Urothelium cell line (cell line): ENCODE measurements around the gene C1orf50.

Experiments
- DNase-seq: peaks from one replicate; pipeline ENCODE4 v3.0.0; 2011; ENCODE audit warnings: low spot score, mixed read lengths
- FAIRE-seq: peaks from 2 replicates; lab custom pipeline; 2011; peaks lifted over from hg19 to GRCh38; lab: Jason Lieb, UNC

C1orf50 gene

DNA sequence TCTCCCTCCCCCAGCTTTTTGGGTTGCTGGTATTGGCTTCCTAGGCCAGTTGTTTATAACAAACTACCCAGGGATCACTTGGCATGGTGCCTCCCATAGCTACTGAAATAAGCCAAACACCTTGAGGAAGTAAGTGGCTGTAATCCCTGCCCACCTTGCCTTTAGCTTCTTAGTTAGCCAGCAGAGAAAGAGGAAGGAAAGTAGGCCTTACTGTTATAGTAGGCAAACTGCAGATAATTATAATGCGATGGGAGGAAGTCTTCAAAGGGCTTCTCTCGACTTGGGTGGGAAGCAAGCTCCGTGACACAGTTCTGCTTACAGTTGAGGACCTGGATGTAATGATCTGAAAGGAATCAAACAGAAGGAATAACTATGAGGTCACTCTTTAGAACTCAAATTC is 8.4 kb upstream of the C1orf50 start:
- FAIRE-seq (no peak), DNase-seq (no peak)

- FAIRE-seq (no peak), DNase-seq (no peak)
These were observed 7.9 kb upstream of the C1orf50 start for GRCh38 chr1:42759114-42759513.

DNA sequence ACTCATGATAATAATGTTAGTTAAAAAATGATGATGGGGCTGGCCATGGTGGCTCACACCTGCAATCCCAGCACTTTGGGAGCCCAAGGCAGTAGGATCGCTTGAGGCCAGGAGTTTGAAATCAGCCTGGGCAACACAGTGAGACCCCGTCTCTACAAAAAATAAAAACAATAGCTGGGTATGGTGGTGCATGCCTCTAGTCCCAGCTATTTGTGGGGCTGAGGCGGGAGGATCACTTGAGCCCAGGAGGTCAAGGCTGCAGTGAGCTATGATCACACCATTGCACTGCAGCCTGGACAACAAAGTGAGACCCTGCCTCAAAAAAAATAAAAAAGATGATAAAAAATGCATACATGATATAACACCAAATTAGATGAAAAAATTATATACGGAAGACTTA is 5.5 kb upstream of the C1orf50 start:
- no peak for FAIRE-seq
- no peak for DNase-seq

DNA sequence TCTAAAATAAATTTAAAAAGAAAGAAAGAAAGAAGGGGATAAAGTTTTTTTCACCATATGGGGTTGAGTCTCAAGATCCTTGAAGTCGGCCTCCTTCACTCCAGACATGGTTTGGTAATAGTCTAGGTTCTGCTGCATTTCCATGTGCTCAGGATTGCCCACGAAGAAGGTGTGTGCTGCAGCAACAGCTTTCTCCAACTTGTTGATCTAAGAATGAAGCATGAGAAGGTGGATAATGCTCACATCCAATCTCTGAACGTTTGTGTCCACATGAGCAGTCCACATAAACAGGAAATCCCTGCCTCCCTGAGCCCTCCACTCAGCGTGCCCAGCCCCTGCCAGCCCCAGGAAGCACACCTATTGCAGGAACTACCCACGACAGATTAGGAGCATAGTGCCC is 4.8 kb upstream of the C1orf50 start:
- no peak for FAIRE-seq
- DNase-seq = no peak

DNA sequence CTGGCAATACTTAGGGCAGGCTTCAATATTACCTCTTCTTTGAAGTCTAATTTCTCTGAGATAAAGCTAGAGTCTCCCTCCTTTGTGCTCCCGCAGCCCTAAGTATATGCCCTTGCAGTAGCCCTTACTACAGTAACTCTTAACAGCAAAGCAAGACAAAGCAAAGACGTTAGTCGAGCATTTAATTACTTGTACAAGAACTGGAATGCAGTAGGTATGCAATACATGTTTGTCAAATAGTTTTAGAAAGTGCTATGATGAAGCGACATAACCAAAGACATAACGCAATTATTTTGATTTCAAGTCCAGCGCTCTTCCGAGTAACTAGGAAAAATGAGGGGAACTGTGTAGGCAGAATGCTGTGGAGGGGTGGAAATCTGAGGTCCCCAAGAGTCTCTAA is 1.8 kb upstream of the C1orf50 start:
- no peak for DNase-seq
- no peak for FAIRE-seq

- peak; percentile 13 for FAIRE-seq
- peak; percentile 83 for DNase-seq
These were observed 963 bp upstream of the C1orf50 start for GRCh38 chr1:42765832-42766740.

- no peak for DNase-seq
- no peak for FAIRE-seq
These were observed 506 bp downstream of the C1orf50 start for GRCh38 chr1:42767510-42768000.

DNA sequence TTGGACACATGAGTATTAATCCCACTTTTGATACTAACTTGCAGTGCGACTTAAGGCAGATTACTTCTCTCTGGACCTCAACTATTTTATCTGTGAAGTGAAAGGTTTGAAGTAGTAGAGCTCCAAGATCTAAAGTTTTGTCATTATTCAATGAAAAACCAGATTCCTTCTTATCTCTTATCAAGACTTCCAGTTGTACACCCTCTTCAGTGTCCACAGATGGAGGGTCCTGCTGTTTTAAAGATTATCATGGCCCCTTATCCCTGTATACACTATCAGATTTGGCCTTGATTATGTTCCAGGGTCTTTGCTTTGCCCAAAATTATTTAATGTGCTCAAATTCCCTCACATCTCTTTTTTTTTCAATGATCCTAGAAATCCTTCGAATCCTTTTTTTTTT is 1.1 kb downstream of the C1orf50 start:
- FAIRE-seq = no peak

DNA sequence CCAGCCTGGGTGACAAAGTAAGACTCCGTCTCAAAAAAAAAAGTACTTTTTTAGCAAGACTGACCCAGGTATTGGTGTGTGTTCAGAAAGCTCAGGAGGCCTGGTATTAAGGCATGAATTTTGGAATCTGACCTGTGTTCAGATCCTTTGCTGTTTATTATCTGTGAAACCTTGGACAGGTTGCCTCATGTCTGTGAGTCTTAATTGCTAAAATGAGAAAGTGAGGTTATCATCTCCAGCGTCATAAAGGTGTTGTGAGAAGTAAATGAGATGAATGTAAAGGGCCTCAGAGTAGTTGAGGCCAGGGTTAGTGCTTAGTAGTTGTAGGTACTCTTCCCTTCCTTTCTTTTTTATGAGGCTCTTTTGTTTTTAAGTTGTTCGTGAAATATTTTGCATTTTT is 2.8 kb downstream of the C1orf50 start:
- FAIRE-seq (no peak), DNase-seq (no peak)

More for the DNA sequence above, 1.1 kb downstream of the C1orf50 start:
- no peak for DNase-seq

- DNase-seq (no peak), FAIRE-seq (no peak)
These were observed 6.4 kb downstream of the C1orf50 start for GRCh38 chr1:42773420-42773819.

GRCh38 chr1:42774928-42775526 is 8.0 kb downstream of the C1orf50 start:
- DNase-seq (no peak), FAIRE-seq (no peak)

- no peak for FAIRE-seq
- DNase-seq = no peak
These were observed 9.5 kb downstream of the C1orf50 start for GRCh38 chr1:42776502-42776901.

DNA sequence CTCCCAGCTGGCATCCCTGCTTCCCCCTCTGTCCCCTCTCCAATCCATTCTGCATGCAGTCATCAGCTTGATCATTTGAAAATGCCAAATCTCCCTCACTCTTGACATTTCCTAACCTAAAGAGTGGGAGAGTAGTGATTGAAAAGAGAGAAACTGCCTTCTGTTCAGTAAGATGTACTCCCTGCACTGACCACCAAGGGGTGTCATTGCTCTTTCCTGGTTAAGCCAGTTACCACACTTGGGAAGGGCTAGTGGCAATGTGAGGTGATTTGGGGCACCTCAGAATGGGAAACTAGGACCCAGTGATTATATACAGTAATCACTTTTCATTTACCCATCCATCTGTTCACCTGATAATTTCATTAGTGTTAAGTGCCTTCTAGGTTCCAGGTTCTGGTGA is 10.8 kb downstream of the C1orf50 start:
- DNase-seq = peak; percentile 52

DNA sequence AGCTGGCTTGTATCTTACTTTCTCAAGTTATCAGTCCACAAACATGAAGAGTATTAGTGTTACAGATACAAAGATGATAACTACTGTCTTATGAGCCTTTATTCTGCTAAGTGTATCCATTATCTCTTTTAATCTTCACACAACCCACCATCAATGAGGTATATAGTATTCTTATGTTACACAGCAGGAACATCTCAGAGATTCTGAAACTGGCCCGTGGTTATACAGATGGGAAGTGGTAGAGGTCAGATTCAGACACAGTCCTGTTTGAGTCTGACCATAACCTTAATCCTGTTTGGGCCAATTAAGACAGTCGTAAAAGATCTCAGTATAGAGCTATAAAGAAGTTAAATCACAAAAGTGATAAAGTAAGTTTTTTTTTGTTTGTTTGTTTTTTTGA is 12.7 kb downstream of the C1orf50 start:
- DNase-seq = no peak
- no peak for FAIRE-seq

More for the DNA sequence above, 10.8 kb downstream of the C1orf50 start:
- no peak for FAIRE-seq

- DNase-seq = no peak
- FAIRE-seq = no peak
These were observed 13.1 kb downstream of the C1orf50 start for GRCh38 chr1:42780176-42780575.

DNA sequence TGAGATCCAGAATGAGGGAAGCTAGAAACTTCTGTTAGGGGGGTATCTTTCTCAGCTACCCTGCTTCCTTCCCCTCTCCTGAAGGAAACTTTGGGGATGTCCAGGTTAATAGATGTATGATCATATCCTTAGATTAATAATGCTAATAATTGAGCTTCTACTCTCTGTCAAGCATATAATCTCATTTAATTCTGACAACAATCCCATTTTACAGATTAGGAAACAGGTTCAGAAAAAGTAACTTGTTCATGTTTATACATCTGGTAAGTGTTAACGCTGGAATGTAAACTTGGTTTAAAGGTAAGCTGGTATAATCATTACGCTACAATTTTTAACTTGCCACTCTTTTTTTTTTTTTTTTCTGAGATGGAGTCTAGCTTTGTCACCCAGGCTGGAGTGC is 16.0 kb downstream of the C1orf50 start:
- no peak for DNase-seq
- no peak for FAIRE-seq

- no peak for DNase-seq
- FAIRE-seq = no peak
These were observed 17.5 kb downstream of the C1orf50 start for GRCh38 chr1:42784547-42784945.

- FAIRE-seq (no peak), DNase-seq (no peak)
These were observed 18.1 kb downstream of the C1orf50 start, which contains the start of gene TMEM269 for GRCh38 chr1:42784946-42785693. TMEM269 (plus strand) TSS chr1:42784991; CDS start chr1:42789894, 4,903 bp downstream.

DNA sequence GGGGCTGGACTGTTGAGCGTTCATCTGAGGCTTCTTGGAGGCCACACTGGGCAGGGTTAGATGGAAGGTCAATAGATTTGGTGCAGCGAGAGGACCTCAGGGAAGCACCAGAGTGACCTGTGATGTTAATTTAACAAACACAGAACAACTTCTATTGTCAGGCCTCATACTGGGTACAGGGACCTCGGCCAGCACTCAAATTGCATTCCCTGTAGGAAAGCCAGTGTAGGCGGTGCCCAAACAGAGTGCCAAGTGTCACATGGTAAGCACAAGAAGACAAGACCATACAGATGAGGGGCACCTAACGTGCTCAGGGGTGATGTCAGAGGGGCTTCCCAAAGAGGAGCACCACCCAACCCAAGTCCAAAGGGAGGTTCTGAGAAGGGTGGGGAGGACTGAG is 19.0 kb downstream of the C1orf50 start:
- FAIRE-seq (no peak), DNase-seq (no peak)

- no peak for FAIRE-seq
- no peak for DNase-seq
These were observed 21.0 kb downstream of the C1orf50 start for GRCh38 chr1:42788021-42788420.

DNA sequence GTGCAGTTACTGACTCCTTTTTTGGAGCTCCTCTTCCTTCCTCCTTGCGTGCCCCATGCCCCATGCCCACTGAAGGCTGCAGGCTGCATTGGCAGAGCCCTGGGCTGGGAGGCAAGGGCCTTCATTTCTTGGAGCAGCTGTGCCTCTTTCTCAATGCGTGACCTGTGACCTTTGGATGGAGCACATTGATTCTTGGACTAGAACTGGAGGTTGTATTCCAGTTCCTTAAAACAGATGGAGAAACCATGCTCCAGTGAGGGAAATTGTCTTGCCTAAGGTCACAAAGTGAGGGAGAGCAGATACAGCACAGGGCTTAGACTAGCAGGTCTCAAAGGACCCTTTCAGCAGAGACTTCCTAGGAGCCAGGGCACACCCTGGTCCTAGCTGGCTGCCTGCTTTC is 26.8 kb downstream of the C1orf50 start:
- no peak for DNase-seq
- no peak for FAIRE-seq
